ENCODE measurements around the gene RAE1. TPM values are rescaled to one million over a fixed set of nuclear protein-coding genes. Genes with fewer than 3 reads are reported as not detected.

RAE1 gene
- total RNA-seq, 1 experiment from 2014 or later: 64.1 TPM

DNA sequence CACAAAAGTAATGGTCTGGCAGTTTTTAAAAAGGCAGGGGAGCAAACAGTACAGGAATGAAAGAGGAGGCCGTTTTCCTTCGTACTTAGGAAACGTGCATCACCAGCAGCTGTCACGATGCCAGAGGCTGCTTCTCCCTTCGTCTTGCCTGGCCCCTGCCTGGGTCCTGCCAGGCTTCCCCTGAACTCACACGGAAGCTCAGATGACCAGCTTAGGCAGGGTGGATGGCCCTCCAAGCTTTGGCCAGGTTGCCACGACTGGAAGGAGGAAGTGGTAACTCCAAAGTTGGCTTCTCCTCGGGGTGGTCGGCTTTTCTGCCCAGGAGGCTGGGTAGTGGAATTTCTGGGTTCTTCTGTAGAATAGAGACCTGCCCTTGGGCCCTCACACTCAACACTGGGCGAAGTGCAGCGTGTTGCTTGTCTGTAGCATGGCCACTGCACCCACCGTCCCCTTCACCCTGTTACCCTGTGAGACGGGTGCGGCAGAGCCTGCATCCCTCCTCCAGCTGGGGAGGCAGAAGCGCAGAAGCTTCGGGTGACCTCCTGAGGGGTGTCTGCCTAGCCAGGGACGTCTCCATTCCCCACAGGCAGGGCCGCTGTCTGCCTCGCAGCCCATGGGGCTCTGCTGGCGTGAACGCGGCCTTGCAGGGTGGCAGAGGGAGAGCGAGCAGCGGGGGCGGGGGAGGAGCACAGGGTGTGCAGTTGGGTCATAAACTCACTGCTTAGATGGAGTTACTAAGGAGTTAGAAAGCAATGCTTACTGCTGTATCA is 21.7 kb downstream of the RAE1 start:
- TF ChIP-seq, protein P1, sequence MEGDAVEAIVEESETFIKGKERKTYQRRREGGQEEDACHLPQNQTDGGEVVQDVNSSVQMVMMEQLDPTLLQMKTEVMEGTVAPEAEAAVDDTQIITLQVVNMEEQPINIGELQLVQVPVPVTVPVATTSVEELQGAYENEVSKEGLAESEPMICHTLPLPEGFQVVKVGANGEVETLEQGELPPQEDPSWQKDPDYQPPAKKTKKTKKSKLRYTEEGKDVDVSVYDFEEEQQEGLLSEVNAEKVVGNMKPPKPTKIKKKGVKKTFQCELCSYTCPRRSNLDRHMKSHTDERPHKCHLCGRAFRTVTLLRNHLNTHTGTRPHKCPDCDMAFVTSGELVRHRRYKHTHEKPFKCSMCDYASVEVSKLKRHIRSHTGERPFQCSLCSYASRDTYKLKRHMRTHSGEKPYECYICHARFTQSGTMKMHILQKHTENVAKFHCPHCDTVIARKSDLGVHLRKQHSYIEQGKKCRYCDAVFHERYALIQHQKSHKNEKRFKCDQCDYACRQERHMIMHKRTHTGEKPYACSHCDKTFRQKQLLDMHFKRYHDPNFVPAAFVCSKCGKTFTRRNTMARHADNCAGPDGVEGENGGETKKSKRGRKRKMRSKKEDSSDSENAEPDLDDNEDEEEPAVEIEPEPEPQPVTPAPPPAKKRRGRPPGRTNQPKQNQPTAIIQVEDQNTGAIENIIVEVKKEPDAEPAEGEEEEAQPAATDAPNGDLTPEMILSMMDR (IDR thresholded peaks at IDR 0.05; ENCODE audit: unreplicated experiment): no peak
- intact Hi-C loops (cut with micrococcal nuclease; ENCODE audit: unreplicated experiment): no loop called here
- H3K36me3 Mint-ChIP-seq (ENCODE audit: insufficient read depth, unreplicated experiment): peaks cover 69% of the 10 kb centered on the region
- DNase-seq: no peak
- CTCF ChIA-PET: interaction anchor here (0.6 kb wide), 1 partner anchor 11 kb away, joined by 3 read pairs; no protein-coding TSS in a partner anchor
- H3K9me3 Mint-ChIP-seq (ENCODE audit: low read depth, unreplicated experiment): no peaks in the 10 kb centered on the region
- no peak overlapping the region for H3K4me3 Mint-ChIP-seq (ENCODE audit: low read depth, unreplicated experiment)
- H3K4me1 Mint-ChIP-seq (ENCODE audit: low read depth, unreplicated experiment): no peaks in the 10 kb centered on the region
- H3K27ac Mint-ChIP-seq (ENCODE audit: unreplicated experiment): no peak overlapping the region
- BruUV-seq (replicated peaks): no TSS peak
- H3K27me3 Mint-ChIP-seq (ENCODE audit: unreplicated experiment): no peaks in the 10 kb centered on the region

DNA sequence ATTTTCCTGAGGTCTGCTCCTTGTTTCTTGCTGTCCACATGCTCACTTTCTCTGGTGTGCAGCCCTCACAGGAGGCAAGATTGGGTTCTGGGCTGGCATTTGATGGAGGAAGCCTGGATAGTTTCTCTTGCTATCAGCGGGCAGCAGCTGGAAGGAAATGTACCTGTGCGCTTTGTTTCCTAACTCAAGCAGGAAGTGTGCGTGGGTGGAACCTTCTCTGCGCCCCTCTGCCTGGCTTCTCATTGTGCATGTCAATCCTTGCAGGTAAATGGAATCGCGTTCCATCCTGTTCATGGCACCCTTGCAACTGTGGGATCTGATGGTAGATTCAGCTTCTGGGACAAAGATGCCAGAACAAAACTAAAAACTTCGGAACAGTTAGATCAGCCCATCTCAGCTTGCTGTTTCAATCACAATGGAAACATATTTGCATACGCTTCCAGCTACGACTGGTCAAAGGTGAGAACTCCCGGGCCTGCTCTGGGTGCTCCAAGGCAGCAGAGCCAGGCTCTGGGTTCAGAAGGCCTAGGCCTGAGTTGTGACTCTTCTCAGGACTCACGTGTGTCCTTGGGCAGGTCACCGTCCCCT is 23.4 kb downstream of the RAE1 start:
- H3K4me3 Mint-ChIP-seq (ENCODE audit: low read depth, unreplicated experiment): no peak overlapping the region
- BruUV-seq (replicated peaks): no TSS peak
- intact Hi-C loops (cut with micrococcal nuclease; ENCODE audit: unreplicated experiment): no loop called here
- H3K36me3 Mint-ChIP-seq (ENCODE audit: insufficient read depth, unreplicated experiment): peaks cover 70% of the 10 kb centered on the region
- no peaks in the 10 kb centered on the region for H3K27me3 Mint-ChIP-seq (ENCODE audit: unreplicated experiment)
- no peaks in the 10 kb centered on the region for H3K9me3 Mint-ChIP-seq (ENCODE audit: low read depth, unreplicated experiment)
- CTCF ChIA-PET: no interaction called here
- DNase-seq: no peak
- no peaks in the 10 kb centered on the region for H3K4me1 Mint-ChIP-seq (ENCODE audit: low read depth, unreplicated experiment)
- no peak overlapping the region for H3K27ac Mint-ChIP-seq (ENCODE audit: unreplicated experiment)
- TF ChIP-seq, protein P1 (IDR thresholded peaks at IDR 0.05; ENCODE audit: unreplicated experiment): no peak

DNA sequence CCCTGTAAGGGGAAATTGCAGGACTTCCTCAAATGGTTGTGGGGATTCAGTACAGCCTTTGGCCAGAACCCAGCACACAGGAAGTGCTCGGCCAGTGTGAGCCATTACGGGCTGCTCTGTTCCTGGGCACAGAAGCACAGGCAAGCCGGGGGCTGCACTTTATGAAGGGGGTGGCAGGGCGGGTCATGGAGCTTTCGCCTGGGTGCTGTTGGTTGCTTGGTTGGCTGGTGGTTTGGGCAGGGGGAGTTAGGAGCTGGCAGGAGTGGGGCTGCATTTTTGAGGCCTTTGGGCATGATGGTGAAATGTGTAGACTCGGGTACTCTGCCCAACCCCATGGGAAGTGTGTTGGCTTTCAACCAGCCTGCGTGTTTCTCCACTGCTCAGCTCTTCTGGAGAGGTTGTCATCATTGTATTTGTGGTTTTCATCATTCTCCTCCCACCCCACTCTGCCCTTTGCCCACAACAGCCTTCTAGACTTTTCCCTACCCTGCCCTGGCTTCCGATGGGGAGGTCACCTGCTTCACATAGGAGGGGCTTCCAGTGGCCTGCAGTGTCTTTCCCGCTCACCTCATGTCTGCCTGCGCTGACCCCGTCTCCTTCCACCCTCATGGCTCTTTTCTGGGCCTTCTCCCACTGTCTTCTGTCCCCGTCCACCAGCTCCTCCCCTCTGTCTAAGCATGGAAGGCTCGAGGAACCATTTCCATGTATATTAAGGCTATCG is 24.0 kb downstream of the RAE1 start:
- no peaks in the 10 kb centered on the region for H3K27me3 Mint-ChIP-seq (ENCODE audit: unreplicated experiment)
- H3K9me3 Mint-ChIP-seq (ENCODE audit: low read depth, unreplicated experiment): no peaks in the 10 kb centered on the region
- BruUV-seq (replicated peaks): no TSS peak
- intact Hi-C loops (cut with micrococcal nuclease; ENCODE audit: unreplicated experiment): no loop called here
- TF ChIP-seq, protein P1 (IDR thresholded peaks at IDR 0.05; ENCODE audit: unreplicated experiment): no peak
- no peak for DNase-seq
- H3K4me3 Mint-ChIP-seq (ENCODE audit: low read depth, unreplicated experiment): no peak overlapping the region
- CTCF ChIA-PET: no interaction called here
- no peaks in the 10 kb centered on the region for H3K4me1 Mint-ChIP-seq (ENCODE audit: low read depth, unreplicated experiment)
- H3K36me3 Mint-ChIP-seq (ENCODE audit: insufficient read depth, unreplicated experiment): peaks cover 68% of the 10 kb centered on the region
- no peak overlapping the region for H3K27ac Mint-ChIP-seq (ENCODE audit: unreplicated experiment)

DNA sequence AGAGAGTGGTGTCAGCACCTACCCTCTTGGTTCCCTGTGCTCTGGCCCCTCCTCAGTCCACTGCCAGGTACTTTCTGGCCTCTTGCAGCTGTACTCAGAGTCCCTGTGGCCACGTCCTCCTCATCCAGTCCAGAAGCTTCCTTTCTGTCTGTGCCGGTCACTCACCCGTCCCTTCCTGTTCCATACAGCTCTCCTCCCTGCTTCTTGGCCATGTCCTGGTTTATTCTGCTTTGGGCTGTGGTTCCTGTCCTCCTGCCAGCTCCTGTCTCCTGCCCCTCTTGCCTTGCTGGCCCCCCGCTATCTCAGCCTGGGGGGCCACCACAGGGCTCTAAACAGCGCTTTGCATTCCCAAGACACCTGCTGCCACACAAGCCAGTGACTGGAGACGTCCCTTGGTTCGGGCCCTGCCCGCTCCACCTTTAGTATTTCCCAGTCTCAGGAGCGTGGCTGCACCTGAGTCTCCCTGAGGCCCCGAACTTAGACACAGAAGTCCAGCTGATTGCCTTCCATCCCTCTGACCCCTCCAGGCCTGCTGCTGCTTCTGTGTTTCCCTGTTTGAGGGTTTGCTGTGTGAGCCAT is 24.7 kb downstream of the RAE1 start:
- Mint-ChIP-seq H3K4me3 (ENCODE audit: low read depth, unreplicated experiment) (no peak overlapping the region), H3K9me3 (ENCODE audit: low read depth, unreplicated experiment) (no peaks in the 10 kb centered on the region), H3K36me3 (ENCODE audit: insufficient read depth, unreplicated experiment) (peaks cover 66% of the 10 kb centered on the region), H3K4me1 (ENCODE audit: low read depth, unreplicated experiment) (no peaks in the 10 kb centered on the region), H3K27me3 (ENCODE audit: unreplicated experiment) (no peaks in the 10 kb centered on the region), H3K27ac (ENCODE audit: unreplicated experiment) (no peak overlapping the region)
- intact Hi-C loops (cut with micrococcal nuclease; ENCODE audit: unreplicated experiment): no loop called here
- CTCF ChIA-PET: no interaction called here
- no TSS peak for BruUV-seq (replicated peaks)
- TF ChIP-seq, protein P1 (IDR thresholded peaks at IDR 0.05; ENCODE audit: unreplicated experiment): no peak
- DNase-seq: no peak
